T-helper 1 cell treated with Interleukin-12 subunit alpha and Interleukin-12 subunit beta and Interleukin-4 antibody, amounts not matched to agents 30 ng/mL and 1 ng/mL, for 36 hours (primary cell): ENCODE data around the gene F12. TPM values are rescaled to one million over a fixed set of nuclear protein-coding genes. Genes with fewer than 3 reads are reported as not detected.

ENCODE experiments used
- intact Hi-C: fragments of 100-400 bp; cut with micrococcal nuclease; formaldehyde crosslinking; loops from one replicate; pipeline ENCODE4 v1.15.1; 2024
- total RNA-seq: library from RNA; stranded (reverse); gene quantifications from 2 replicates; pipeline ENCODE4 v1.2.3, GENCODE V29; 2022

The F12 gene
- total RNA-seq, 1 donor from 2014 or later: 0.22 TPM

DNA sequence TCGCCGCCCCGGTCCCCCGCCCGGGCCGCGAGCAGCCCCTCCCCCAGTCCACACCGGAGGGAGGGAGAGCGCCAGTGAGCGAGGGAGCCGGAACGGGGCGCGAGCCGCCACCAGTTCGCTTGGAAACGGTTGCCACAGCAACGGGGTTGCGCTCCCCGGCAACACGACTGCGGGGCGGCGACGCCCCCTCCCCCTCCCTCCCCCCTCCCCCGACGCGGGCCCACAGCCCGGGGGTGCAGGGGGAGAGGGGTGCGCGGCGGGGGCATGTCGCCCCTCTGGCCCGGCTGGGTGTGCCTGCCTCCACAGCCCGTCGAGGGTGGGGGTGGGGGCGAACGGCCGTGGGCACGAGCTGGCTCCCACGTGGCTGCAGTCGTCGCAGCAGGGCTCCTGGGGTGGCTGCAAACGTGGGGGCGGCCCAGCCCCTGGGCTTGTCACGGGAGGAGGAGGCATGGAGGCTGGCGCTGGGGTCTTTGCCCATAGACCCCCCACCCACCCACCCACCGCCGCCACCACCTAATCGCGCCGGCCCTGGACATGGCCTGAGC lies 37.8 kb upstream of the F12 start:
- intact Hi-C loops: no loop called here

DNA sequence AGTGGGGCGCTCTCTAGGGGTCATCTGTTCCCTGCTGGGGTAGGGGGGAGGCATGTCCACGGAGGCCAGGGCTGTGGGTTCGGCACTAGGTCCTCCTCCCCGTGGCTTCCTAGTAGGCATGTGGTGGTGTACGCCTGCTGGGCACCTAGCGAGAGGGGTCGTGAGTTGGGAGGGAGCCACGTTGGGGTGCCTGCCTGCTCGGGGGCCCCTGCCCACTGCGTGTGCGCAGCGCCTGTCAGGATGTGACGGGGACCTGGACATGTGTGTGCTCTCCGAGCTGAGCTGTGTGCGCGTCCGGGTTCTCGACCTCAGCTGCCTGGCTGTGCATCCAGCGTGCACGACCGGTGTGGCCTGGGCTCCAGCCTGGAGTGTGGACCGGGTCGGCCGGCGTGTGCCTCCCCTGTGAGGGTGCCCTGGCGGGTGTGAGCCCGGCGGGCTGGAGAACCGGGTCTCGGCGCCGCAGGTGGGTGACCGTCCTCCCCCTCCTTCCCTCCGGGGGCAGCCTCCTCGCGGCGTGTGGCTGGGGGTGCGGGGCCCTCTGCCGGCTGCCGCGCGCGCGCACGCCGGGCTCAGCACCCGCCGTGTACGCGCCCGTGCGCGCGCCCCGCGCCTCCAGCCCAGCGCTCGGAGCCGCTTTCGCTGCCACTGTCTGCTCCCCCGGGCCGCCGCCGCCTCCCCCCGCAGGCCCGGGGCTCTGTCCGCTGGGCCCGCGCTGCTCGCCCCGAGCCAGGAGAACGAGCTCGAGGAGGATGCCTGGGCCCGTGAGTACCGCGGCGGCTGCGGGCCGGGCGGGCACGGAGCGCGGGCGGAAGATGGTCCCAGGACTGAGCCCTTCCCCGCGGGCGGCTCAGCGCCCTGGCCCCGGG lies 37.1 kb upstream of the F12 start, which contains the start of gene PRR7:
TSS of gene PRR7 (plus strand) at position 615 of the 866 bp plus-strand sequence. CDS start 8,254 bp downstream, outside the sequence.
- intact Hi-C loops: loop anchor here (1.0 kb wide), 1 partner anchor 8 kb away; no protein-coding TSS in a partner anchor

DNA sequence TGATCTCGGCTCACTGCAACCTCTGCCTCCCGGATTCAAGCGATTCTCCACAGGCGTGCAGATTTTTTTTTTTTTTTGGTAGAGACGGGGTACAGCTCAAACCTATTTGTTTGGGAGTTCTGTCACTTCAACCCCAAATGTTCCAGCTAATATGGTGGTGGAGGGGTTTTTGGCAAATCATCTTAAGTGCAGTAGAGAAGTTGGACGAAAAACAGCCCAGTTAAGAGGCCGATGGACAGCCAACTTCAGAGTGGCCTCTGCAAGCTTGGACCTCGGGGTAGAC lies 36.5 kb upstream of the F12 start:
- intact Hi-C loops: loop anchor here (1.0 kb wide), 2 partner anchors 8 to 17 kb away; no protein-coding TSS in a partner anchor

DNA sequence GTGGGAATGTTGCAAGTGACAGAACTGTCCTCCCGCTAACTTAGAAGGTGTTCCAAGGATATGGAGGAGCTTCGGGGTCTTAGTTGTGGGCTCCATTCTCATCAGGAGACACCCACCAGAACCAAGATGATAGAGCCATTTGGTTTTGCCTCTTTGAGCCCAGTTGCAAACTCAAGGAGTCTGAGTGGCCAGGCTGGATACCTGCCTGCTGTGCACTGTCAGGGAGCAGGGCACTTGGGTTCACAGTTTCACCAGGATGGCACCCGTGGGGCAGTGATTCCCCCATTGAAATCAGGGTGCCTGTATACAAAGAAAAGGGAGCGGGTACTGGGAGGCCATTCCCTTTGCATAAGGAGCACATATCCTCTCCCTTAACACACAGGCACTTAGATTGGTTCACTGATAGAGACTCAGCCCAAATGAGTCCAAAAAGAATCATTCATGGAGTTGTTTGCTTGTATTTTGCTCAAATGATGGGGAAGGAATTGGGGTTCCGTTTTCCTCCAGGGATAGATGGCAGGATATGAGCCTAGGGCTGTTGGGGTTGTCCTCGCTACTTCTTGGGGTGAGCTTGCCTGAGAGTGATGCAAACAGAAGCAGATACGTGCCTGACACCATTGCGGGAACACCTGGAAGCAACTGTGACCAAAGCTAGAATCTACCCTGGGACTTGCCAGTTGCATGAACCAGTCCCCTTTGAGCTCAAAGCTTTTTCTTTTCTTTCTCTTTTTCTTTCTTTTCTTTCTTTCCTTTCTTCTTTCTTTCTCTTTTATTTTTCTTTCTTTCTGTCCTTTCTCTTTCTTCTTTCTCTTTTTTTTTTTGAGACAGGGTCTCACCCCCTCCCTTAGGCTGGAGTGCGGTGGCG lies 35.9 kb upstream of the F12 start:
- intact Hi-C loops: loop anchor here (1.0 kb wide), 1 partner anchor 16 kb away; no protein-coding TSS in a partner anchor

DNA sequence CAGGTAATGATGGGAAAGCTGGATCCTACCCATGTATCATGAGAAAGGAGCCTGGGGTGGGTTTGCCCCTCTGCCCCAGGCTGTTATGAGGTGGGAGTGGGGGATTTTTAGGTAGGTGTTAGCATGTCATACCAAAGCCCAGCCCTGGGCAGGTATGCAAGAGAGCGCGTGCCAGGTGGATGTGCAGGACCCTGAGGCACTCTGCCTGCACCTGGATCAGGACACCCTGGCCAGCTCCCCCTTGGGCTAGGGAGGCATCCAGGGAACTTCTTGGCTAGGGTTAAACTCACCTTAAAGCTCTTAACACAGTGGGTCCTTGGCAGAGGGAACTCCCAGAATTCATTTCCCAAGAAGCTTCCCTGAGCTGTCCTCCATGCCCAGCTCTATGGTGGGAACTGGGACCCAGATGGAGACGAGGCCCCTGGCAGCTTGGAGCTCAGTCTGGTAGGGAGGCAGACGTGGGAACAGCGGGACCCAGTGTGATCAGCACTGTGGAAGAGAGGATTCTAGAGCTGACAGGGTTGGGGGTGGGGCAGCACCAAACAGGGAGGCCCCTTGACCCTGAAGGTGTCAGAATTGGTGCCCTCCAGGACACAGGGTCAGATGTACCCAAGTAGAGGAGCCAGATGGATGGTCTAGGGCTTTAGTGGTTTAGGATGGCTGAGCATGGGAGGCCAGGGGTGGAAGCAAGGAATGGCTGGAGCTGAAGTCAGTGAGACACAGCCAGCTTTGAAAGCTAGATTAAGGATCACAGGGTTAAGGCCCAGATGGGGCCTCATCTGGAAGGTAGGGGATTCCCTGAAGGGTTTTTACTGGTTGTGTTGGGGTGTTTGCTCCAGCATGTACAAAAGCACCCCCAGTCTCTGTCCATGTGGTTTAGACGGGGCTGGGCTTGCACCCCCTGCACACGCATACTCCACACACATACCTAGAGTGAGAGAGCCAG lies 35.0 kb upstream of the F12 start:
- intact Hi-C loops: loop anchor here (1.0 kb wide), 1 partner anchor 15 kb away; no protein-coding TSS in a partner anchor

DNA sequence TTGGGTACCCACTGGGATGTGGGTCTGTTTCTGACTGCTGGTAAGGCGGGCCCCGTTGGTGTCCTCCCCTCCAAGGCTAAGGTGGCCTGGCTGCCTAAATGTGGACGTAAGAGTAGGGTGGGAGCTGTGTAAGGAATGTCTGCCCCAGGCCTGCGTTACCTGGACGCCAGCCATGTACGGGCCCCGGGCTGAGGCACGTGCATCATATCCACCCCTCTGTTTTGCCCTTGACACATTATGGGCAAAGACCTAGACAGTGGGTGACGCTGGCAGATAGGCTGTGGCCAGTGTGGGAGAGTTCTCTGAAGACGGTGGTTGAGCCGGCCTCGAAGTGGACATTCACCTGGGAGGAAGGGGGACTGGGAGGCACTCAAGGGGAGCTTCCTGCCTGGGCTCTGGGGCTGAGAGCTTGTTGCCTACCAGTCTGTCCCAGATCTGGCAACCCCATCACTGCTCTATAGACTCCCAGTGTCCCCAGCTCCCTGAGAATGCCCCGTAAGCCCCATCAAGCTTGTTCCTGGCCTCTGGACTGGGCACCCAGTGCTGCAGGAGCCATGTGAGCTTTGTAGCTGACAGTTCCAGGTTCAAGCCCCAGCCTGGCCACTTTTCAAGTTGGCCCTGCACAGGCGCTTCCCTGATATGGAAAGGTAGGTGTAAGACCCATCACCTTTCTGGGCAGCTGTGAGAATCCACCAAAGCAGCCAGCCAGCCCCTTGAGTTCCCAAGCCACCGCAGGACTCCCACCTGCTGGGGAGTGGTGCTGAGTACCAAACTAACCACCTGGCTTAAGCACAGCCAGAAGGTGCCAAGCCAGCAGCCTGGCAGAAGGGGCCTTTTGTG lies 34.0 kb upstream of the F12 start:
- intact Hi-C loops: no loop called here

DNA sequence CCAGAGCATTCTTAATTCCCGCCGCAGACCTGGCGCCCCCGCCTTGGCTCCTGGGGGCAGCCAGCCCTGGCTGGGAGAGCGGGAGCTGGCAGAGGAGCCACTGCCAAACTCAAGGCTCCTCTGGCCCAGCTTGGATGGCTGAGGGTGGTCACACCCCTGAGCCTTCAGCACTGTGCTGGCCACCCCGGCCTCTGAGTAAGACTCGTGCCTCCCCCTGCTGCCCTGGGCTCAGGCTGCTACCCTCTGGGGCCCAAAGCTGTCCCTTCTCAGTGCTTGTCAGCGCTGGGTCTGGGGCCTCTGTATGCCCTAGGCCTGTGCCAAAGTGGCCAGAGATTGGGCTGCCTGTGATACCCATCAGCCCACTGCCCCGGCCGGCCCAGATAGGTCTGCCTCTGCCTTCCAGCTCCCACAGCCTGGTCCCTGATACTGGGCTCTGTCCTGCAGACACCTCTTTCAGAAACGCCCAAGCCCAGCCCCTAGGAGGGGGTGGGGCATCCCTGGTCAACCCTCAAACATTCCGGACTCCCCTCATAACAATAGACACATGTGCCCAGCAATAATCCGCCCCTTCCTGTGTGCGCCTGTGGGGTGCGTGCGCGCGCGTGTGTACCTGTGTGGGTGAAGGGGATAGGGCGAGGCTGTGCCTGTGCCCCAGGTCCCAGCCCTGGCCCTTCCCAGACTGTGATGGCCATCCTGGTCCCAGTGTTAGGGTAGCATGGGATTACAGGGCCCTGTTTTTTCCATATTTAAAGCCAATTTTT lies 32.9 kb upstream of the F12 start:
- intact Hi-C loops: no loop called here

DNA sequence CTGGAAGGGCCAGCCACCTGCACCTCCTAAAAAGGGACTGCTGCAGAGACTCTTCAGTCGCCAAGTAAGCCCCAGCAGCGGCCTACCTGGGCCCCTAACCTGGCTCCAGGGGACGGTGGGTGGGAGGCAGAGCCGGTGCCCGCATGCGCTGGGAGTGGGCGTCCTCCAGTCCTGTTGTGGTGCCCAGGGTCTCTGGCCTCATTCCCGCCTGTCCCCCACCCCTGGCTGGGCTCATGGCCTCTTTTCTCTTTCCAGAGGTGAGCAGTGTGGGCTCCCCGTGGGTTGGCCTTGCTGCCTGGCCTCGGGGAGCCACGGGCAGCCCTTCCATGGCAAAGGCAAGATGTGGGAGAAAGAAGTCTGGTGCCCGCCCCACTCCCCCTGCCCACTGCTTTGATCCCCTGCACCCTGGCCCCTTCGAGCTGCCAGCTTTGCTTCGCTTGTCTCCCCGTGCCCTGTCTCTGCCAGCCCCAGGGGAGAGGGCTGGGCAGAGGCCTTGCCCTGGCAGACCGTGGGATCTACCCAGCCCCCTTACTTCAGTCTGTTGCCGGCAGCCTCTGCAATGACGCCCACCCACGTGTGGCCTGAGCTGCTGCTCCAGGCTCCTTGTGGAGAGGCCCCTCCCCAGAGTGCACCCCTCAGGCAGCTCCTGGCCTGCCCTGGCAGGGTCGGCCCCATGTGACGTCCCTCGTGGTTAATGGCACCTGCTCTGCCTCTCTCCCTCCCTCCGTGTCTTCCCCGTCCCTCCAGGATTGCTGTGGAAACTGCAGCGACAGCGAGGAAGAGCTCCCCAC lies 31.8 kb upstream of the F12 start:
- intact Hi-C loops: no loop called here

DNA sequence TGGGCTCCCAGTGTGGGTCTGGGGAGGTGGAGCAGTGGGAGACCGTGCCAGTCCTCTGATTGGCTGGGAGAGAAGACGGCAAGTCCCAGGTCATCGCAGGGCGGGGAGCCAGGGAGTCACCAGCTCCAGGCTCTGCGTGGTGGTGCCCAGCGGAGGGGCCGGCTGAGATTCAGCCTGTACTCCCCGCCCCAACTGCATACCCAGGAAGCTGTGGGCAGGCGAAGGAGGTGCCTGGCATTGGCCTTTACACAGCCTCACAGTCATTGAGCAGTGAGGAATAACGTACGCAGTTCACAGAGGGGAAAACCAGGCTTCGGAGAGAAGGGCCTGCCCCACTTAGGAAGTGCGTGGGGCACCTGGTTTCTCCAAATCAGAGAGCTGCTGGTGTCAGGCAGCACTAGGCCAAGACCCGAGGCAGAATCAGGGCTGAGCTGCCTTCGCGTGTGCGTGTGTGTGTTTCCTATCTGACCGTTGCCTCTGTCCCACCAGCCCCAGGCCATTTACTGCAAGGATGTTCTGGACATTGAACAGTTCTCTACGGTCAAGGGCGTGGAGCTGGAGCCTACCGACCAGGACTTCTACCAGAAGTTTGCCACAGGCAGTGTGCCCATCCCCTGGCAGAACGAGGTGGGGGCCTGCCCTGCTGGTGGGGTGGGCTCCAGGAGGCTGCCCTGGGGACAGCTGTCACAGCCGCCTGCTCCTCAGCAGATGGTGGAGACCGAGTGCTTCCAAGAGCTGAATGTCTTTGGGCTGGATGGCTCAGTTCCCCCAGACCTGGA lies 31.0 kb upstream of the F12 start:
- intact Hi-C loops: no loop called here

DNA sequence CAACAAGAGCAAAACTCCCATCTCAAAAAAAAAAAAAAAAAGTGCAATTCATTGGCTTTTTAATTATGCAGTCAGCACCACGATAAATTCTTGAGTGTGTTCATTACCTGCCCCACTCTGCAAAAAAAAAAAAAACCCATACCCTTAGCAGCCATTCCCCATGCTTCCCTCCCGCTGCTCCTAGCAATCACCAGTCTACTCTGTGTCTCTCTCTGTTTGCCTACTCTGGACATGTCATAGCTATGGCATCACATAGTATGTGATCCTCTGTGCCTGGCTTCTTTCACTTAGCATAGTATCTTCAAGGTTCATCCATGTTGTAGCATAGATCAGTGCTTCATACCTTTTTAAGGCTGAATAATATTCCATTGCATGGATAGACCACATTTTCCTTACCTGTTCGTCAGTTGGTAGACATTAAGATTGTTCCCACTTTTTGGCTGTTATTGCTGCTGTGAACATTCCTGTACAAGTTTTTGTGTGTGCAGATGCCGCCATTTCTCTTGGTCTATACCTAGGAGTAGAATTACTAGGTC lies 30.2 kb upstream of the F12 start:
- intact Hi-C loops: no loop called here

DNA sequence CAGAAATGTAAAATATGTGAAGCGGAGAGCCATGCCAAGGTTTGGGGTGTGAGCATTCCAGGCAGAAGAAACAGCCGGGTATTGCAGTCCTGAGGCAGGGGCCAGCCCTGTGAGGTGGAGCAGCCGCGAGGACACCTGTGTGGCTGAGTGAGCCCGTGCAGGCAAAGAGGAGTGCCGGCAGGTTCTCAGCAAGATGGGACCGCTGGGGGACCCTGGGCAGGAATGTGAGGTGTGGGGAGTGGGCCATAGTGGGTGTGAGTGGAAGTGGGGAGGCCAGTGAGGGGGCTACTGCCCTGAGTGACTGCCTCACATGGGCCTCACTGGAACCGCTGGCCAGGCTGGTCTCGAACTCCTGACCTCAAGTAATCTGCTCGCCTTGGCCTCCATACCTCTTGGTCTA lies 29.1 kb upstream of the F12 start:
- intact Hi-C loops: no loop called here

DNA sequence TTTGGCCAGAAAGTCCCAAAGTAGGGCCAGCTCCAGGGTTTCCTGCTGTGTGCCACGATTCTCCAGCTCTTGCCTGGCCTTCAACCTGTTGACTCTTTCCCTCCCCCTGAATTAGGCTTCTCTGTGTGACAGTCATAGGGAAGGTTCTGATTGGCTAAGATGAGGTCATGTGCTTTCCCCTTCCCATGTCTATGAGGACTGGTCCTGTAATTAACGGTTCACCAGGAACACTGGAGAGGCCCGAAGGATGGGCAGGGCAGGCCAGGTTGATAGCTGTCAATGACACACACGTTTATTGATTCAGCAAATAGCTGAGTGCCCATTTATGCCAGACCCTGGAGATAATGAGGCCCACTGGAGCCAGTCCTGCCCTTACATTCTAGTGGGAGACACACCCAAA lies 28.3 kb upstream of the F12 start:
- intact Hi-C loops: no loop called here

DNA sequence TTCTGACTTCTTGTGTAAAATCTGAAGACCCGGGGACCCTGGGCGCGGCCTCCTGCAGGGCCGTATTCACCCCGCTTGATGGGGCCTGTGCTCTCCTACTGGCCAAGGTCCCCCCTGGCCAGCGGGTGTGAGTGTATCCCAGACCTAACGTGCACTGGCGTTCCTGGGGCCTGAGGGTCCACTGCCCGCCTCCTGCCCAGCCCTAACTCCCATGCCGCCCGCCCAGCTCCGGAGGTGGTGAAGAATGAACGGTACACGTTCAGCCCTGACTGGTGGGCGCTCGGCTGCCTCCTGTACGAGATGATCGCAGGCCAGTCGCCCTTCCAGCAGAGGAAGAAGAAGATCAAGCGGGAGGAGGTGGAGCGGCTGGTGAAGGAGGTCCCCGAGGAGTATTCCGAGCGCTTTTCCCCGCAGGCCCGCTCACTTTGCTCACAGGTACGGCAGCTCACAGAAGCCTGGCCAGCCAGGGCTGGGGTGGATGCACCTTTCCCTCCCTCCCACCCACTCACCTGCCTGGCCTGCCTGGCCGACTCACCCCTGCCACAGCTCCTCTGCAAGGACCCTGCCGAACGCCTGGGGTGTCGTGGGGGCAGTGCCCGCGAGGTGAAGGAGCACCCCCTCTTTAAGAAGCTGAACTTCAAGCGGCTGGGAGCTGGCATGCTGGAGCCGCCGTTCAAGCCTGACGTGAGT lies 26.6 kb upstream of the F12 start:
- intact Hi-C loops: no loop called here

DNA sequence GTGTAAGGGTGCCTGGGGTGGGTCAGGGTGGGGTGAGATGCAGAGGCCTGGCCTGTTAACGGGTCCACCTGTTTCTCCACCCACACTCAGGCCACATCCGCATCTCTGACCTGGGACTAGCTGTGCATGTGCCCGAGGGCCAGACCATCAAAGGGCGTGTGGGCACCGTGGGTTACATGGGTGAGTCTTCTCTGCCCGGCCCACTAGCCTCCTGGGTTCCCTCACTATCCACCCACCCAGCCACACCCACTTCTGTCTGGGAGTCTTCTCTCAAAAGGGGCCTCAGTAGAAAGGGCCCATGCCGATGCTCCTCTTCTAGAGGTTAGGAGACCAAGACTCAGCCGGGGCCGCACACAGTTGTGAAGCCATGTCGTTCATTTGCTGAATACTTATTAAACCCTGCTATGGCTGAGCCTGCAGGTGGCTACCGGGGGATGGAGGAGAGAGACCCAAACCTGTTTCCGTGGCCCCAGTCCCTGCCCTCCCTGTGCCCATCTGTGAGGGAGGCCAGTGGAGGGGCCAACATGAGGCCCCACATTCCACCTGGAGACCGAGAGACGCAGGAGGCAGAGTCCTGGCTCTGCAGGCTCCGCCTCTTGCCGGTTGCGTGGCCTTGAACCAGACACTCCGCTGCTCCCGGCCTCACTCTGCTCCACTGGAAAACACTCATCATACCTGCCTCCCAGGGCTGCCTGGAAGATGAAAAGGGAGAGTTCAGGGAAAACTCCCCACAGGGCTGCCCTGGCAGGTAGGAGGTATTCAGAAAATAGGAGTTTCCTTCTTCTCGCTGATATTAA lies 25.8 kb upstream of the F12 start:
- intact Hi-C loops: no loop called here

DNA sequence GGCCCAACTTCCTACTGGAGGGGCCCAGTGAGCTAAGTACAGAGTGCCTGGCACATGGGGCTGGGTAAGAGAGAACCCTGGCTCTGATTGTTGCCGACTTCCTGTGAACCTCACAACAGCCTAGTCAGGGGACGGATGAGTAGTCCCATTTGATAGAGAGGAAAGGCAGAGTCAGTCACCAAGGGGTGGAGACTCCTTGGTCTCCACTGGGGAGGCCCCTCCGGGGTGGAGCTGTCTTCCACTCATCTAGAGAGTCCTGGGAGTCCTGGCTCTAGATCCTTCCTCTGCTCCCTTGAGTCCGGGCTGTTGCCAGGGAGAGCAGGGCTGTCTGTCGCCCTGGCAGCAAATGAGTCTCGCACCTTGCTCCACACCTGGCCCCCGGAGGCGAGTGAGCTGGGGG lies 25.1 kb upstream of the F12 start:
- intact Hi-C loops: no loop called here

DNA sequence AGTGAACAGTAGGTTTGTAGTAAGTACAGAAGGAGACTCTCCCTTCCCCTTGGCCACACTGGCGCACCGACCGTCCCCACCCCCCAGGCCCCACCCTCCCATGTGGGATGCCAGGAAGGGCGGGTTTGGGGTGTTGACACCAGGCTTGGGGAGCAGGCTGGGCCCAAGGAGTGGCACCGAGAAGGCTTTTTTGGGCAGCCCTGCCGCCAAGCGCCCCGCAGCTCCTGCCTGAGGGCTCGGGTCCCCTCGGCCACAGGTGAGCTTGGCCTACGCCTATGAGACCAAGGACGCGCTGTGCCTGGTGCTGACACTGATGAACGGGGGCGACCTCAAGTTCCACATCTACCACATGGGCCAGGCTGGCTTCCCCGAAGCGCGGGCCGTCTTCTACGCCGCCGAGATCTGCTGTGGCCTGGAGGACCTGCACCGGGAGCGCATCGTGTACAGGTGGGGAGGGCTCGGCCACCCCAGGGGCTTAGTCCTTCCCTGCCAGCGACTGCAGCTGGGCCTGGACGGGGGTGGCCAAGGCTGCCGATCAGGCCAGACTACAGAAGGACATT lies 24.4 kb upstream of the F12 start:
- intact Hi-C loops: no loop called here
